Mammary epithelial cell (primary cell): Measurements from ENCODE around the gene IL5.

Experiments
- CTCF ChIP-seq, 2 donors: IDR thresholded peaks in 1 of 2; conservative IDR thresholded peaks in 1 of 2; 2 replicates each; pipeline ENCODE4 v1.5.1; 2011 to 2012; ENCODE audit warnings: inconsistent platforms in 2 of 2, low read length in 2 of 2, mild to moderate bottlenecking in 2 of 2, control low read depth in 1 of 2, low read depth in 1 of 2; ENCODE audit not compliant: insufficient read depth in 1 of 2; ENCODE audit errors: extremely low read depth in 1 of 2
- EZH2 ChIP-seq: IDR thresholded peaks from 2 replicates; pipeline ENCODE4 v1.6.1; 2012; ENCODE audit warnings: low read length, inconsistent platforms, borderline replicate concordance

- no peak for TF ChIP-seq CTCF (conservative IDR thresholded peaks at IDR 0.05 in 1 of 2, IDR thresholded peaks at IDR 0.05 in 1 of 2; ENCODE audit: extremely low read depth in 1 of 2, insufficient read depth in 1 of 2, low read depth in 1 of 2, low read length in 2 of 2)
- no peak for TF ChIP-seq EZH2
Observed at GRCh38 chr5:132493821-132494220, 49.5 kb downstream of the IL5 start.
